GM12864 (cell line): ENCODE measurements around the gene C11orf21.

Experiments used
- DNase-seq: peaks from one replicate; pipeline ENCODE4 v3.0.0-alpha.2; 2011; ENCODE audit warnings: low read depth
- H3K4me3 ChIP-seq: 2 replicates; pipeline ENCODE4 v1.5.1; 2011; ENCODE audit warnings: mild to moderate bottlenecking, low read depth, low read length, control low read depth
- TF ChIP-seq, protein P1 (sequence below): IDR thresholded peaks from 2 replicates; pipeline ENCODE4 v1.5.1; 2011; ENCODE audit warnings: low read depth, mild to moderate bottlenecking, moderate library complexity, low read length, control low read depth, inconsistent platforms; ENCODE audit errors: missing control alignments

C11orf21 gene

GRCh38 chr11:2316169-2316962, 14.6 kb upstream of the C11orf21 start:
- TF ChIP-seq, protein P1, sequence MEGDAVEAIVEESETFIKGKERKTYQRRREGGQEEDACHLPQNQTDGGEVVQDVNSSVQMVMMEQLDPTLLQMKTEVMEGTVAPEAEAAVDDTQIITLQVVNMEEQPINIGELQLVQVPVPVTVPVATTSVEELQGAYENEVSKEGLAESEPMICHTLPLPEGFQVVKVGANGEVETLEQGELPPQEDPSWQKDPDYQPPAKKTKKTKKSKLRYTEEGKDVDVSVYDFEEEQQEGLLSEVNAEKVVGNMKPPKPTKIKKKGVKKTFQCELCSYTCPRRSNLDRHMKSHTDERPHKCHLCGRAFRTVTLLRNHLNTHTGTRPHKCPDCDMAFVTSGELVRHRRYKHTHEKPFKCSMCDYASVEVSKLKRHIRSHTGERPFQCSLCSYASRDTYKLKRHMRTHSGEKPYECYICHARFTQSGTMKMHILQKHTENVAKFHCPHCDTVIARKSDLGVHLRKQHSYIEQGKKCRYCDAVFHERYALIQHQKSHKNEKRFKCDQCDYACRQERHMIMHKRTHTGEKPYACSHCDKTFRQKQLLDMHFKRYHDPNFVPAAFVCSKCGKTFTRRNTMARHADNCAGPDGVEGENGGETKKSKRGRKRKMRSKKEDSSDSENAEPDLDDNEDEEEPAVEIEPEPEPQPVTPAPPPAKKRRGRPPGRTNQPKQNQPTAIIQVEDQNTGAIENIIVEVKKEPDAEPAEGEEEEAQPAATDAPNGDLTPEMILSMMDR: no peak
- no peak overlapping the region for H3K4me3 ChIP-seq
- DNase-seq: no peak

GRCh38 chr11:2315395-2316168, 13.9 kb upstream of the C11orf21 start:
- TF ChIP-seq, protein P1: no peak
- DNase-seq: no peak
- H3K4me3 ChIP-seq: no peak overlapping the region

DNA sequence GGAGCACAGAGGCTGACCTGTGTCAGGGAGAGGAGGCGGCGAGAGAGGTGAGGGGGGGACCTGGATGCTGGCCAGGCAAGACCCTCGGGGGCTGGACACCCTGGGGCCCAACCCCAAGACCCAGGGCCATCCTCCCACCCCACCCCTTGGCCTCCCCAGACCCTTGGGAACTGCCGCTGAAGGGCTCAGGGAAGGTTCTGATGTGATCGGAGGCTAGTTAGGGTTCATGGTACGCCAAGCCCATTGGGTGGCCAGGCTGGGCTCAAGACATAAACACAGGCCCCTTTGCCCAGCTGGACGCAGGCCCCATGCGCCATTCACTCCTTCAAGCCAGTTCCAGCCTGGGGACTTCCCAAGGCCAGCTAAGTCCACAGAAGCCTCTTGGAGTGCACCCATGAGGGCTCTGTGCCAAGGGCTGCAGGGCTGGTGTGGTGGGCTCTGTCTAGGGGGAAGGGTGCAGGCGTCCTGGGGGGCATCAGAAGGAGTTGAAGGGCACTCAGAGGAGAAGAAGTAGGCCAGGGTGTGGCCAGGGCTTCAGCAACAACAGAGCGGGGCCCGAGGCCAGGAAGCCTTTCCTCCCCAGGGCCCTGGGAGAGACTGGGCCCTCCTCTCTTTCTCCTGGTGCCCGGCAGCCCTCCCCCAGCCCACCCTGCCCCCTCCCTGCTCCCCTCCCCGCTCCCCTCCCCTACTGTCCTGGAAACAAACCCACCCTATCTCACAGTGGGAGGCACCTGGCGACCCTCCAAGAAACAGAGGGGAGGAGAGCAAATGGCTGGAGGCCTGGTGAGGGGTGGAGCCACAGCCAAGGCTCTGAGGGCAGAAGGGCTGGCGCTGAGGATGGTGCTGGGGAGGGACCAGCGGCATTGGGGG, 13.0 kb upstream of the C11orf21 start:
- TF ChIP-seq, protein P1: no peak
- H3K4me3 ChIP-seq: no peak overlapping the region
- DNase-seq: no peak

GRCh38 chr11:2314136-2314524, 12.4 kb upstream of the C11orf21 start:
- no peak for DNase-seq
- no peak overlapping the region for H3K4me3 ChIP-seq
- TF ChIP-seq, protein P1: no peak

DNA sequence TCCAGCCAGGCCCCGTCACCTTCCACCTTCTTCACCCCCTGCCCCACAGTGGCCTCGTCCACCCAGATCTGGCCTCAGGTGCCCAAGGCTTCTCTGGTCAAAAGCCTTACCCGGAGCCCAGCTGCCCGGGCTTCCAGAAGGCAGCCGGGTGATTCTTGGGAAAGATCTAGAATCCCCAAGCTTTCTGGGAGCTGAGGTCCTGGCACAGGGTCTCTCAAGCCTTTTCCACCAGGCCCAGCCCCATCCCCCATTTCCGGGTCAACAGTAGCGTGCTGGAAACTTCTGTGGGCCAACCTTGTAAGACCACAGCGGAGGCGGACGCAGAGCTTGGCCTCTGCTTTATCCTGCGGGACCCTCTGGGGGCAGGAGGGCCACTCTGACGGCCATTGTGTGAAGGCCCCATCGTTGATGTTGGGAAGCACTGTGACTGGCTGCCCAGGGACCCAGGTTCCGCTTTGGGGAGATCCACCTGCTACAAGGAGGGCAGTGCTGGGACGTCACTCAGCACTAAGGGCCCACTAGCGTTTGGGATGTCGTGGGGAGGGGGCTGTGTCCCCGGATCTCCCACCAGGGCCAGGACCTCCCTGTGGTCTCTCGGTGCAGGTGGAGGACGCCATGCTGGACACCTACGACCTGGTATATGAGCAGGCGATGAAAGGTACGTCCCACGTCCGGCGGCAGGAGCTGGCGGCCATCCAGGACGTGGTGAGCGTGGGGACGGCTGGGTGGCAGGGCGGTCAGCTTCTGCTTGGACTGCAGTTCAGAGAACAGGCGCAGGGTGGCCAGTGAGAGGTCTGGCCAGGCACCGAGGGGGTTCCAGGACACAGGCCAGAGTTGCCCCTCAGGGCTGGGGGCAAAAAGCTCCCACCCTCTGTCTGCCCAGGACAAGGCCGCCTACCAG, 11.6 kb upstream of the C11orf21 start:
- TF ChIP-seq, protein P1: no peak
- no peak for DNase-seq
- no peak overlapping the region for H3K4me3 ChIP-seq

- H3K4me3 ChIP-seq: no peak overlapping the region
- DNase-seq: no peak
- TF ChIP-seq, protein P1: peak; percentile 9
Measured at GRCh38 chr11:2312232-2313042, 10.7 kb upstream of the C11orf21 start.
